ENCODE measurements around the gene FER1L5.

GRCh38 chr2:96636551-96637171, 5.9 kb upstream of the FER1L5 start:
- TF ChIP-seq CTCF (IDR thresholded peaks at IDR 0.05; ENCODE audit: control extremely low read depth in 1 of 3, insufficient read depth in 1 of 3, low read depth in 1 of 3, low read length in 3 of 3) = no peak
- TF ChIP-seq POLR2AphosphoS5 (IDR thresholded peaks at IDR 0.05; ENCODE audit: low read depth, low read length) = no peak
- no peak for TF ChIP-seq CEBPB (IDR thresholded peaks at IDR 0.05; ENCODE audit: low read depth, low read length)
- no peak for TF ChIP-seq CBX8 (IDR thresholded peaks at IDR 0.05; ENCODE audit: borderline replicate concordance, low read depth, low read length)
- TF ChIP-seq EZH2 (IDR thresholded peaks at IDR 0.05; ENCODE audit: low read depth, low read length, severe bottlenecking) = no peak
- no peak for TF ChIP-seq SIX5 (IDR thresholded peaks at IDR 0.05; ENCODE audit: low read depth, low read length)
- TF ChIP-seq PHF8 (conservative IDR thresholded peaks at IDR 0.05; ENCODE audit: low read depth, low read length) = no peak
- no peak for TF ChIP-seq YY1 (IDR thresholded peaks at IDR 0.05; ENCODE audit: low read depth, low read length)
- no peak for TF ChIP-seq SIN3A (conservative IDR thresholded peaks at IDR 0.05 in 1 of 2, IDR thresholded peaks at IDR 0.05 in 1 of 2; ENCODE audit: low read depth in 1 of 2, low read length in 2 of 2)
- TF ChIP-seq RAD21 (IDR thresholded peaks at IDR 0.05 in 1 of 2, conservative IDR thresholded peaks at IDR 0.05 in 1 of 2; ENCODE audit: low read depth in 2 of 2, low read length in 2 of 2) = no peak
- no peak for TF ChIP-seq KDM1A (IDR thresholded peaks at IDR 0.05; ENCODE audit: borderline replicate concordance, low read length)
- no peak for TF ChIP-seq MAX (IDR thresholded peaks at IDR 0.05)
- TF ChIP-seq JUN (IDR thresholded peaks at IDR 0.05; ENCODE audit: low read depth, low read length) = no peak
